GM12878 (cell line): ENCODE measurements around the gene UBAC2. TPM values are rescaled to one million over a fixed set of nuclear protein-coding genes. Genes with fewer than 3 reads are reported as not detected.

ENCODE experiments used
- ASH2L ChIP-seq: fragments of 300-600, 200-600 bp; sonication (generic); IDR thresholded peaks from 2 replicates; pipeline ENCODE4 v1.6.1; 2017; ENCODE audit warnings: low read depth, mild to moderate bottlenecking, borderline replicate concordance
- BMI1 ChIP-seq: fragments of 450-650 bp; IDR thresholded peaks from 2 replicates; pipeline ENCODE4 v1.6.1; 2016; ENCODE audit warnings: mild to moderate bottlenecking, moderate library complexity, borderline replicate concordance
- CBX5 ChIP-seq: sonication (generic); IDR thresholded peaks from 2 replicates; pipeline ENCODE4 v1.6.1; 2016; ENCODE audit warnings: low read depth, moderate library complexity, mild to moderate bottlenecking, inconsistent platforms
- FOS ChIP-seq: IDR thresholded peaks from 3 replicates; pipeline ENCODE4 v1.6.1; 2011; ENCODE audit warnings: borderline replicate concordance; ENCODE audit not compliant: insufficient read length; ENCODE audit errors: extremely low read depth
- GABPA ChIP-seq: IDR thresholded peaks from 2 replicates; pipeline ENCODE4 v1.6.1; 2014; ENCODE audit warnings: antibody characterized with exemption, low read depth, mild to moderate bottlenecking, inconsistent platforms
- JUNB ChIP-seq: IDR thresholded peaks from 2 replicates; pipeline ENCODE4 v1.6.1; 2016; ENCODE audit warnings: antibody characterized with exemption, mild to moderate bottlenecking
- NFIC ChIP-seq: IDR thresholded peaks from 2 replicates; pipeline ENCODE4 v1.6.1; 2012; ENCODE audit warnings: low read depth, mild to moderate bottlenecking, inconsistent platforms, low read length, moderate library complexity
- NFYB ChIP-seq: IDR thresholded peaks from 2 replicates; pipeline ENCODE4 v1.6.1; 2011; ENCODE audit warnings: low read depth, mild to moderate bottlenecking, low read length, improper control_type of control experiment, moderate library complexity; ENCODE audit not compliant: insufficient read depth
- PAX5 ChIP-seq: IDR thresholded peaks from 2 replicates; pipeline ENCODE4 v1.6.1; 2011; ENCODE audit warnings: low read depth, low read length, borderline replicate concordance
- POLR2AphosphoS5 ChIP-seq: IDR thresholded peaks from 2 replicates; pipeline ENCODE4 v1.6.1; 2011; ENCODE audit warnings: mild to moderate bottlenecking, low read length, inconsistent platforms
- RB1 ChIP-seq: fragments of 450-650 bp; formaldehyde crosslinking; IDR thresholded peaks from 2 replicates; pipeline ENCODE4 v1.6.1; 2017; ENCODE audit warnings: mild to moderate bottlenecking, borderline replicate concordance
- RELA ChIP-seq: fragments of 450-650 bp; IDR thresholded peaks from 2 replicates; pipeline ENCODE4 v1.8.0; 2014; ENCODE audit warnings: borderline replicate concordance; ENCODE audit not compliant: partially characterized antibody
- SREBF2 ChIP-seq: IDR thresholded peaks from 2 replicates; pipeline ENCODE4 v1.6.1; 2012; ENCODE audit warnings: mild to moderate bottlenecking, low read length
- STAT3 ChIP-seq: IDR thresholded peaks from 2 replicates; pipeline ENCODE4 v1.6.1; 2011; ENCODE audit warnings: low read depth, low read length, improper control_type of control experiment
- USF2 ChIP-seq: IDR thresholded peaks from 2 replicates; pipeline ENCODE4 v1.6.1; 2011; ENCODE audit warnings: low read depth, low read length, improper control_type of control experiment, borderline replicate concordance
- ZNF384 ChIP-seq: IDR thresholded peaks from 2 replicates; pipeline ENCODE4 v1.6.1; 2012; ENCODE audit warnings: low read depth, mild to moderate bottlenecking, low read length, improper control_type of control experiment, borderline replicate concordance
- ZNF687 ChIP-seq: fragments of 450-650 bp; IDR thresholded peaks from 2 replicates; pipeline ENCODE4 v1.6.1; 2017; ENCODE audit warnings: mild to moderate bottlenecking, moderate library complexity
- ZSCAN29 ChIP-seq: fragments of 450-650 bp; IDR thresholded peaks from 2 replicates; pipeline ENCODE4 v1.6.1; 2017; ENCODE audit warnings: mild to moderate bottlenecking, moderate library complexity
- polyA plus RNA-seq, 11 experiments: library from polyadenylated mRNA; depleted of rRNA in 4 of 11; unstranded in 6 of 11; stranded (reverse) in 5 of 11; fragments of >200 nt; fragmentation: Nextera tagmentation in 4 of 11; fragmentation: Illumina TruSeq in 1 of 11; extraction: Ambion mirVana in 4 of 11; extraction: Trizol in 1 of 11; gene quantifications; 1 replicate in 1 of 11; 2 replicates in 10 of 11; pipeline versions ENCODE4 v1.2.1 to v1.2.3, GENCODE V29; 2011 to 2016; ENCODE audit warnings: inconsistent platforms in 2 of 11, missing spikeins in 2 of 11, low read depth in 1 of 11
- total RNA-seq, 4 experiments: library from RNA; depleted of rRNA in 3 of 4; stranded (reverse); fragments of >200 nt in 3 of 4; fragmentation: Illumina TruSeq in 1 of 4; extraction: Trizol in 1 of 4; gene quantifications; 2 replicates each; pipeline versions ENCODE4 v1.2.1 to v1.2.3, GENCODE V29; 2013 to 2021
- TF ChIP-seq, protein P1 (sequence below): fragments of 450-650 bp; IDR thresholded peaks from 2 replicates; pipeline ENCODE4 v1.6.1; 2016; ENCODE audit warnings: mild to moderate bottlenecking
- TF ChIP-seq, protein P2 (sequence below): IDR thresholded peaks from 2 replicates; pipeline ENCODE4 v1.6.1; 2012; ENCODE audit warnings: low read length, inconsistent platforms

UBAC2 gene
- total and polyA plus RNA-seq, 10 of the 15 experiments (the other 5 are each of a cell fraction or from before 2014, with no cell fraction given) = 3.0 to 54.6 (median 17.4) TPM

DNA sequence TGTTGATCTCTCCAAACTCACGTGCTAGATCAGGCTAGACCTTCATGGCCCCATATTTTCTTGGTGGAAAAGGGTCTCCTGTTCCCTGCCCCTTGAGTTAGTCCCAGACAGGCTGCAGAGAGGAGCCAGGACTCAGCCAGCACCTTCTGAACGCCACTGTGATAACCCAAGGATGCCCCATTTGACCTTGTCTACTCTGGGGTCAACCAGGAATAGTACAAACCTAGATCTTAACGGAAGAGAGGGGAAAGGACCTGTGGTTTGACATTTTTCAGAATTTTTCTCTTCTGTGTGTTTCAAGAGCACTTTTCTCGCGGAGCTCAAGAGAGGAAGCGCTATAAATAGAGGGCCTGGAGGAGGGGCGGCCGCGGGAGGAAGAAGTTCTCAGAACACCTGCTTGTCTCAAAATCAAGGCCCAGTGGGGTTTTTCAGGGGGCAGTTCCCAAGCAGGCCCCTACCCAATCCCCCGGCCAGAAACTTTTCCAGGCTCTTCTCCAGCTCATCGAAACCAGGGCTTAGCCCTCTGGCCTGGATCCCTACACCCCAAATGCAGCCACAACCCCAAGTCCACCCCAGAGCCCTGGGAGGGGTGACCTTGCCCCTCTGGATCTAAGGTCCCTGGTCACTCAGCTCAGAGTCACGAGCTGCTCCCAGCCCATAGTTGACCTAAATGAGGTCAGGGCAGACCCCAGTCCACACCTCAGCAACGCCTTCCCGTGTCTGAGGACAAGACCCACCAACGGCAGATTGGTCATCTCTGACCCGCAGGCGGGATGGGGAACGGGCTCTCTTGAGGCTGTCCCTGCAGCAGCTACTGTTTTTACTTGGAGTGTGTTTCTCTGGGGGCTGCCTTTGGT is 225.1 kb downstream of the UBAC2 start (continued):
- TF ChIP-seq, protein P1, sequence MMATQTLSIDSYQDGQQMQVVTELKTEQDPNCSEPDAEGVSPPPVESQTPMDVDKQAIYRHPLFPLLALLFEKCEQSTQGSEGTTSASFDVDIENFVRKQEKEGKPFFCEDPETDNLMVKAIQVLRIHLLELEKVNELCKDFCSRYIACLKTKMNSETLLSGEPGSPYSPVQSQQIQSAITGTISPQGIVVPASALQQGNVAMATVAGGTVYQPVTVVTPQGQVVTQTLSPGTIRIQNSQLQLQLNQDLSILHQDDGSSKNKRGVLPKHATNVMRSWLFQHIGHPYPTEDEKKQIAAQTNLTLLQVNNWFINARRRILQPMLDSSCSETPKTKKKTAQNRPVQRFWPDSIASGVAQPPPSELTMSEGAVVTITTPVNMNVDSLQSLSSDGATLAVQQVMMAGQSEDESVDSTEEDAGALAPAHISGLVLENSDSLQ = no peak
- TF ChIP-seq GABPA (no peak), PAX5 (no peak), STAT3 (no peak), ZNF687 (peak; percentile 94), SREBF2 (no peak), NFYB (no peak), CBX5 (no peak), JUNB (0 out of 2 replicates have a peak, but pooled peaks have one; percentile 7), RELA (no peak), NFIC (no peak), BMI1 (0 out of 2 replicates have a peak, but pooled peaks have one; percentile 37), RB1 (0 out of 2 replicates have a peak, but pooled peaks have one; percentile 35), ZSCAN29 (no peak), ZNF384 (no peak), POLR2AphosphoS5 (0 out of 2 replicates have a peak, but pooled peaks have one; percentile 34), ASH2L (no peak), USF2 (no peak), FOS (no peak)
- TF ChIP-seq, protein P2, sequence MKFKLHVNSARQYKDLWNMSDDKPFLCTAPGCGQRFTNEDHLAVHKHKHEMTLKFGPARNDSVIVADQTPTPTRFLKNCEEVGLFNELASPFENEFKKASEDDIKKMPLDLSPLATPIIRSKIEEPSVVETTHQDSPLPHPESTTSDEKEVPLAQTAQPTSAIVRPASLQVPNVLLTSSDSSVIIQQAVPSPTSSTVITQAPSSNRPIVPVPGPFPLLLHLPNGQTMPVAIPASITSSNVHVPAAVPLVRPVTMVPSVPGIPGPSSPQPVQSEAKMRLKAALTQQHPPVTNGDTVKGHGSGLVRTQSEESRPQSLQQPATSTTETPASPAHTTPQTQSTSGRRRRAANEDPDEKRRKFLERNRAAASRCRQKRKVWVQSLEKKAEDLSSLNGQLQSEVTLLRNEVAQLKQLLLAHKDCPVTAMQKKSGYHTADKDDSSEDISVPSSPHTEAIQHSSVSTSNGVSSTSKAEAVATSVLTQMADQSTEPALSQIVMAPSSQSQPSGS = no peak
